Erythroblast (primary cell): Measurements from ENCODE around the gene UBE2O.

Experiments
- GATA1 ChIP-seq: IDR thresholded peaks from 2 replicates; pipeline ENCODE4 v1.6.1; 2011; ENCODE audit warnings: low read depth, mild to moderate bottlenecking, control low read depth, low read length, moderate library complexity
- POLR2A ChIP-seq: IDR thresholded peaks from 2 replicates; pipeline ENCODE4 v1.6.1; 2011; ENCODE audit warnings: mild to moderate bottlenecking, low read length

DNA sequence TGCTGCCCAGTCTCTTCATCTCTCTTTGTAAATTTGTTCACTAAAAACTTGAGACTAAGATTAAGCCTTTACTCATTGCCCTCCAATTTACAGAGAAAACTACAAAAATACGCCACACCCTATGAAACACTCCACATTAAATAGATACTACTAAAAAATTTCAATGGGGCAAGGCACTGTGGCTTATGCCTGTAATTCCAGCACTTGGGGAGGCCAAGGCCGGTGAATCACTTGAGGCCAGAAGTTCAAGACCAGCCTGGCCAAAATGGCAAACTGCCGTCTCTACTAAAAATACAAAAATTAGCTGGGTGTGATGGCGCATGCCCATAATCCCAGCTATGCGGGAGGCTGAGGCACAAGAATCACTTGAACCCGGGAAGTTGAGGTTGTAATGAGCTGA is 3.8 kb downstream of the UBE2O start:
- TF ChIP-seq POLR2A (no peak), GATA1 (no peak)
